K562 (cell line): Measurements from ENCODE around the gene MEGF9. TPM values are rescaled to one million over a fixed set of nuclear protein-coding genes. Genes with fewer than 3 reads are reported as not detected.
A peak's percentile ranks its signal among the peaks of the same experiment; 100 is the strongest.

Experiments
- ETV5 ChIP-seq: sonication (generic); formaldehyde crosslinking; IDR thresholded peaks from 2 replicates; pipeline ENCODE4 v1.4.0; 2020; ENCODE audit warnings: low read depth, mild to moderate bottlenecking, missing genetic modification reagents
- HCFC1 ChIP-seq: IDR thresholded peaks from 2 replicates; pipeline ENCODE4 v1.6.1; 2012; ENCODE audit warnings: low read depth, low read length, improper control_type of control experiment
- KDM1A ChIP-seq, 2 experiments: fragments of 450-650 bp; IDR thresholded peaks; 2 replicates each; pipeline ENCODE4 v1.6.1; 2016; ENCODE audit warnings: mild to moderate bottlenecking in 2 of 2
- NR2C1 ChIP-seq, 2 experiments: fragments of 450-650 bp; IDR thresholded peaks; 2 replicates each; pipeline ENCODE4 v1.6.1; 2017; ENCODE audit warnings: mild to moderate bottlenecking in 2 of 2, antibody characterized with exemption in 1 of 2, inconsistent platforms in 1 of 2, missing compliant biosample characterization in 1 of 2, missing genetic modification characterization in 1 of 2
- RAD21 ChIP-seq, 2 experiments: fragments of 250-450 bp in 1 of 2; fragments of 450-650 bp in 1 of 2; sonication (Bioruptor Pico) in 1 of 2; formaldehyde crosslinking in 1 of 2; IDR thresholded peaks in 1 of 2; conservative IDR thresholded peaks in 1 of 2; 2 replicates each; pipeline versions ENCODE4 v1.4.0 to v1.8.0; 2020 to 2022; ENCODE audit warnings: mild to moderate bottlenecking in 2 of 2, moderate library complexity in 1 of 2
- RNF2 ChIP-seq: sonication (generic); IDR thresholded peaks from 2 replicates; pipeline ENCODE4 v1.6.1; 2016
- SMC3 ChIP-seq: conservative IDR thresholded peaks from 2 replicates; pipeline ENCODE4 v1.6.1; 2011; ENCODE audit warnings: low read depth, low read length, improper control_type of control experiment; ENCODE audit not compliant: insufficient read depth
- ZNF408 ChIP-seq: fragments of 250-450 bp; sonication (Bioruptor Pico); IDR thresholded peaks from 2 replicates; pipeline ENCODE4 v1.4.0; 2020; ENCODE audit warnings: low read depth, mild to moderate bottlenecking, moderate library complexity
- polyA plus RNA-seq, 8 experiments: library from polyadenylated mRNA; depleted of rRNA in 4 of 8; stranded (reverse) in 5 of 8; unstranded in 3 of 8; fragments of >200 nt; fragmentation: Nextera tagmentation in 2 of 8; fragmentation: Illumina TruSeq in 1 of 8; extraction: Ambion mirVana in 2 of 8; extraction: Trizol in 1 of 8; gene quantifications; 2 replicates each; pipeline versions ENCODE4 v1.2.1 to v1.2.3, GENCODE V29; 2011 to 2014; ENCODE audit warnings: inconsistent platforms in 1 of 8, missing spikeins in 1 of 8
- total RNA-seq, 7 experiments: library from RNA; depleted of rRNA in 6 of 7; stranded (reverse); fragments of >200 nt in 6 of 7; fragmentation: Illumina TruSeq in 2 of 7; extraction: Trizol in 2 of 7; gene quantifications; 2 replicates each; pipeline versions ENCODE4 v1.2.1 to v1.2.3, GENCODE V29; 2011 to 2021; ENCODE audit warnings: low replicate concordance in 1 of 7
- TF ChIP-seq, protein P1 (sequence below): fragments of 250-450 bp; sonication (Bioruptor Pico); IDR thresholded peaks from 2 replicates; pipeline ENCODE4 v1.8.0; 2021; ENCODE audit warnings: moderate library complexity, mild to moderate bottlenecking, inconsistent platforms
- TF ChIP-seq, protein P2 (sequence below): fragments of 450-650 bp; IDR thresholded peaks from 2 replicates; pipeline ENCODE4 v1.6.1; 2014; ENCODE audit warnings: low read depth, mild to moderate bottlenecking, moderate library complexity, borderline replicate concordance
- TF ChIP-seq, protein P3 (sequence below): sonication (generic); formaldehyde crosslinking; IDR thresholded peaks from 2 replicates; pipeline ENCODE4 v1.8.0; 2022; ENCODE audit warnings: missing genetic modification reagents, mild to moderate bottlenecking, borderline replicate concordance

The MEGF9 gene
- total and polyA plus RNA-seq, 9 of the 15 experiments (the other 6 are each of a cell fraction or from before 2014, with no cell fraction given) = 2.1 to 6.2 (median 3.8) TPM

DNA sequence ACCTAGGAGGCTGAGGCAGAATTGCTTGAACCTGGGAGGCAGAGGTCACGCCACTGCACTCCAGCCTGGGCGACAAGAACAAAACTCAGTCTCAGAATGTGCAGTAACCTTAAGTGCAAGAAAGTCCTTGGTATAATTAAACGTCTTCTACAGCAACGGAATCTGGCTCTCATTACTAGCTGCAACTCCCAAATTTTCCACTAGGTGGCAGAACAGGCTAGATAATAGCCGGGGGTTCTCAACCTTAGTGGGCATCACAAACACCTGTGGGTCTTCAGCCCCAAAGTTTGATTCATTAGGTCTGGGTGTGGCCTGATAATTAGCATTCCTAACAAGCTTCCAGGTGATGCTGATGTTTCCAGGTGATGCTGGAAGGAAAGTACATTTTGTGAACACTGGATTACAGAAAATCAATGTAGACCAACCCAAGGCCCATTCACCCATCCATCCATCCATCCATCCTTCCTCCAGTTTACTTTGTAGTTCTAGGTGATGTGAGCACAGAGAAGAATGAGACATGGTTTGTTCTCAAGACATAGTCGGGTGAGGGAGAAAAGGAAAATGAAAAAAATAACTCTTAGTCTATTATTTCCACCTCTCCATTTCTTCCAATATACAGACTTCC, 41.7 kb upstream of the MEGF9 start (continued):
- TF ChIP-seq, protein P1, sequence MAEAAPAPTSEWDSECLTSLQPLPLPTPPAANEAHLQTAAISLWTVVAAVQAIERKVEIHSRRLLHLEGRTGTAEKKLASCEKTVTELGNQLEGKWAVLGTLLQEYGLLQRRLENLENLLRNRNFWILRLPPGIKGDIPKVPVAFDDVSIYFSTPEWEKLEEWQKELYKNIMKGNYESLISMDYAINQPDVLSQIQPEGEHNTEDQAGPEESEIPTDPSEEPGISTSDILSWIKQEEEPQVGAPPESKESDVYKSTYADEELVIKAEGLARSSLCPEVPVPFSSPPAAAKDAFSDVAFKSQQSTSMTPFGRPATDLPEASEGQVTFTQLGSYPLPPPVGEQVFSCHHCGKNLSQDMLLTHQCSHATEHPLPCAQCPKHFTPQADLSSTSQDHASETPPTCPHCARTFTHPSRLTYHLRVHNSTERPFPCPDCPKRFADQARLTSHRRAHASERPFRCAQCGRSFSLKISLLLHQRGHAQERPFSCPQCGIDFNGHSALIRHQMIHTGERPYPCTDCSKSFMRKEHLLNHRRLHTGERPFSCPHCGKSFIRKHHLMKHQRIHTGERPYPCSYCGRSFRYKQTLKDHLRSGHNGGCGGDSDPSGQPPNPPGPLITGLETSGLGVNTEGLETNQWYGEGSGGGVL (CRISPR knock-in tag) = no peak
- TF ChIP-seq, protein P2, sequence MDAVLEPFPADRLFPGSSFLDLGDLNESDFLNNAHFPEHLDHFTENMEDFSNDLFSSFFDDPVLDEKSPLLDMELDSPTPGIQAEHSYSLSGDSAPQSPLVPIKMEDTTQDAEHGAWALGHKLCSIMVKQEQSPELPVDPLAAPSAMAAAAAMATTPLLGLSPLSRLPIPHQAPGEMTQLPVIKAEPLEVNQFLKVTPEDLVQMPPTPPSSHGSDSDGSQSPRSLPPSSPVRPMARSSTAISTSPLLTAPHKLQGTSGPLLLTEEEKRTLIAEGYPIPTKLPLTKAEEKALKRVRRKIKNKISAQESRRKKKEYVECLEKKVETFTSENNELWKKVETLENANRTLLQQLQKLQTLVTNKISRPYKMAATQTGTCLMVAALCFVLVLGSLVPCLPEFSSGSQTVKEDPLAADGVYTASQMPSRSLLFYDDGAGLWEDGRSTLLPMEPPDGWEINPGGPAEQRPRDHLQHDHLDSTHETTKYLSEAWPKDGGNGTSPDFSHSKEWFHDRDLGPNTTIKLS = no peak
- TF ChIP-seq SMC3 = peak; percentile 68
- TF ChIP-seq, protein P3, sequence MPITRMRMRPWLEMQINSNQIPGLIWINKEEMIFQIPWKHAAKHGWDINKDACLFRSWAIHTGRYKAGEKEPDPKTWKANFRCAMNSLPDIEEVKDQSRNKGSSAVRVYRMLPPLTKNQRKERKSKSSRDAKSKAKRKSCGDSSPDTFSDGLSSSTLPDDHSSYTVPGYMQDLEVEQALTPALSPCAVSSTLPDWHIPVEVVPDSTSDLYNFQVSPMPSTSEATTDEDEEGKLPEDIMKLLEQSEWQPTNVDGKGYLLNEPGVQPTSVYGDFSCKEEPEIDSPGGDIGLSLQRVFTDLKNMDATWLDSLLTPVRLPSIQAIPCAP (CRISPR knock-in tag) = no peak
- no peak for TF ChIP-seq KDM1A (IDR thresholded peaks at IDR 0.05)
- TF ChIP-seq NR2C1 (IDR thresholded peaks at IDR 0.05) = no peak
- TF ChIP-seq NR2C1 (tag; IDR thresholded peaks at IDR 0.05) = no peak
- TF ChIP-seq ETV5 = 0 out of 2 replicates have a peak, but pooled peaks have one; percentile 46
- TF ChIP-seq HCFC1 = no peak
- TF ChIP-seq RNF2 = no peak
- TF ChIP-seq ZNF408 (CRISPR knock-in tag) = no peak
- peak; percentile 91 to 94 for TF ChIP-seq RAD21 (CRISPR knock-in tag; conservative IDR thresholded peaks at IDR 0.05 in 1 of 2, IDR thresholded peaks at IDR 0.05 in 1 of 2)
- TF ChIP-seq, all 486 proteins: peak for 16
